IMR-90 (cell line): ENCODE results near the gene ERBB4. TPM values are rescaled to one million over a fixed set of nuclear protein-coding genes. Genes with fewer than 3 reads are reported as not detected.

Experiments used
- ATAC-seq: fragments of 200-7000 bp; cut with Tn5 transposase; 2 replicates; pipeline ENCODE4 v1.9.1; 2020; ENCODE audit warnings: low read depth, mild to moderate bottlenecking, moderate library complexity
- BruUV-seq: library from RNA; stranded (reverse); fragments of 400-500 nt; replicated peaks from 2 replicates; lab custom pipeline; 2021; lab: Mats Ljungman, UMichigan
- CTCF ChIA-PET: fragments of 300-600 bp; formaldehyde crosslinking; extraction: SDS; loops from one replicate; lab custom pipeline; 2021; ENCODE audit warnings: antibody characterized with exemption; lab: Yijun Ruan, JAX
- POLR2A ChIA-PET: fragments of 300-600 bp; sonication (Branson Sonifier 250); formaldehyde crosslinking; loops from one replicate; lab custom pipeline; 2022; ENCODE audit warnings: antibody characterized with exemption; ENCODE audit not compliant: unreplicated experiment; lab: Charles Lee
- DNase-seq: peaks from one replicate; pipeline ENCODE4 v3.0.0; 2013
- H2AFZ ChIP-seq: replicated peaks from 2 replicates; pipeline ENCODE3; 2013; ENCODE audit warnings: low read length, mild to moderate bottlenecking; ENCODE audit not compliant: poor library complexity
- H2AK5ac ChIP-seq: 2 replicates; pipeline ENCODE4 v1.6.1; 2013; ENCODE audit warnings: low read depth, low read length, inconsistent platforms
- H2AK9ac ChIP-seq: replicated peaks from 2 replicates; pipeline ENCODE3; 2013; ENCODE audit warnings: mild to moderate bottlenecking, low read depth, low read length, moderate library complexity; ENCODE audit not compliant: poor library complexity
- H2BK120ac ChIP-seq: 2 replicates; pipeline ENCODE4 v1.6.1; 2013; ENCODE audit warnings: low read depth, low read length, inconsistent platforms
- H2BK15ac ChIP-seq: 3 replicates; pipeline ENCODE4 v1.6.1; 2013; ENCODE audit warnings: low read depth, low read length, inconsistent platforms
- H2BK20ac ChIP-seq: 2 replicates; pipeline ENCODE4 v1.6.1; 2013; ENCODE audit warnings: low read depth, mild to moderate bottlenecking, inconsistent platforms, low read length, moderate library complexity
- H2BK5ac ChIP-seq: 2 replicates; pipeline ENCODE4 v1.6.1; 2013; ENCODE audit warnings: mild to moderate bottlenecking, low read depth, low read length, inconsistent platforms; ENCODE audit not compliant: poor library complexity, severe bottlenecking
- H3K14ac ChIP-seq: replicated peaks from 2 replicates; pipeline ENCODE4 v1.6.1; 2013; ENCODE audit warnings: low read depth, low read length, inconsistent platforms
- H3K18ac ChIP-seq: 2 replicates; pipeline ENCODE4 v1.6.1; 2013; ENCODE audit warnings: low read depth, low read length, control low read depth
- H3K23ac ChIP-seq: 2 replicates; pipeline ENCODE4 v1.6.1; 2013; ENCODE audit warnings: low read depth, low read length, inconsistent platforms
- H3K27ac ChIP-seq: 2 replicates; pipeline ENCODE4 v1.5.1; 2013; ENCODE audit warnings: mild to moderate bottlenecking, control low read depth, low read length; ENCODE audit not compliant: insufficient read depth
- H3K27me3 ChIP-seq: 2 replicates; pipeline ENCODE4 v1.6.1; 2013; ENCODE audit warnings: low read length; ENCODE audit not compliant: control insufficient read depth, insufficient read depth
- H3K36me3 ChIP-seq: 2 replicates; pipeline ENCODE4 v1.6.1; 2013; ENCODE audit warnings: low read length, mixed read lengths; ENCODE audit not compliant: control insufficient read depth, insufficient read depth
- H3K4ac ChIP-seq: 2 replicates; pipeline ENCODE4 v1.6.1; 2013; ENCODE audit warnings: low read depth, low read length, inconsistent platforms
- H3K4me1 ChIP-seq: 2 replicates; pipeline ENCODE4 v1.6.1; 2013; ENCODE audit warnings: low read length, mixed read lengths; ENCODE audit not compliant: control insufficient read depth, insufficient read depth
- H3K4me2 ChIP-seq: 2 replicates; pipeline ENCODE4 v1.6.1; 2013; ENCODE audit warnings: low read depth, mild to moderate bottlenecking, control low read depth, low read length, moderate library complexity
- H3K4me3 ChIP-seq: 2 replicates; pipeline ENCODE4 v1.5.1; 2013; ENCODE audit warnings: low read depth, mild to moderate bottlenecking, control low read depth, low read length, moderate library complexity; ENCODE audit not compliant: insufficient read depth
- H3K56ac ChIP-seq: 2 replicates; pipeline ENCODE4 v1.6.1; 2013; ENCODE audit warnings: low read length, inconsistent platforms; ENCODE audit not compliant: insufficient read depth; ENCODE audit errors: extremely low read depth
- H3K79me1 ChIP-seq, 2 experiments: 2 replicates each; pipeline ENCODE4 v1.6.1; 2013; ENCODE audit warnings: low read length in 2 of 2, inconsistent platforms in 1 of 2, low read depth in 1 of 2
- H3K9ac ChIP-seq: 2 replicates; pipeline ENCODE4 v1.6.1; 2013; ENCODE audit warnings: low read depth, low read length, control low read depth
- H3K9me1 ChIP-seq: 2 replicates; pipeline ENCODE4 v1.6.1; 2013; ENCODE audit warnings: low read length, inconsistent platforms; ENCODE audit not compliant: insufficient read depth
- H3K9me3 ChIP-seq: 2 replicates; pipeline ENCODE4 v1.6.1; 2013; ENCODE audit warnings: low read length; ENCODE audit not compliant: control insufficient read depth, insufficient read depth
- H4K20me1 ChIP-seq: 2 replicates; pipeline ENCODE4 v1.6.1; 2013; ENCODE audit warnings: low read length, inconsistent platforms; ENCODE audit not compliant: insufficient read depth
- H4K5ac ChIP-seq: 2 replicates; pipeline ENCODE4 v1.6.1; 2013; ENCODE audit warnings: mild to moderate bottlenecking, low read depth, low read length, control low read depth
- H4K8ac ChIP-seq, 2 experiments: 2 replicates each; pipeline ENCODE4 v1.6.1; 2013; ENCODE audit warnings: low read depth in 2 of 2, low read length in 2 of 2, control low read depth in 1 of 2, inconsistent platforms in 1 of 2
- H4K91ac ChIP-seq: 2 replicates; pipeline ENCODE4 v1.6.1; 2013; ENCODE audit warnings: low read depth, low read length, inconsistent platforms; ENCODE audit not compliant: insufficient read depth
- BHLHE40 ChIP-seq: fragments of 150-350 bp; IDR thresholded peaks from 2 replicates; pipeline ENCODE4 v1.6.1; 2016; ENCODE audit warnings: mild to moderate bottlenecking, low read depth, low read length
- CEBPB ChIP-seq: IDR thresholded peaks from 2 replicates; pipeline ENCODE4 v1.6.1; 2012; ENCODE audit warnings: low read depth, low read length, improper control_type of control experiment
- CHD1 ChIP-seq: IDR thresholded peaks from 2 replicates; pipeline ENCODE4 v1.6.1; 2012; ENCODE audit warnings: low read depth, low read length, improper control_type of control experiment
- CTCF ChIP-seq: conservative IDR thresholded peaks from 2 replicates; pipeline ENCODE4 v1.5.1; 2012; ENCODE audit warnings: mild to moderate bottlenecking, low read depth, low read length, improper control_type of control experiment
- ELK1 ChIP-seq: fragments of 150-350 bp; IDR thresholded peaks from 2 replicates; pipeline ENCODE4 v1.6.1; 2016; ENCODE audit warnings: low read depth, mild to moderate bottlenecking, low read length, moderate library complexity, borderline replicate concordance
- FOS ChIP-seq: fragments of 150-350 bp; IDR thresholded peaks from 2 replicates; pipeline ENCODE4 v1.6.1; 2016; ENCODE audit warnings: low read depth, low read length
- MAFK ChIP-seq: IDR thresholded peaks from 2 replicates; pipeline ENCODE4 v1.6.1; 2012; ENCODE audit warnings: low read depth, low read length, improper control_type of control experiment
- MAZ ChIP-seq: IDR thresholded peaks from 2 replicates; pipeline ENCODE4 v1.6.1; 2012; ENCODE audit warnings: low read depth, mild to moderate bottlenecking, low read length, improper control_type of control experiment, moderate library complexity, borderline replicate concordance
- MXI1 ChIP-seq: IDR thresholded peaks from 2 replicates; pipeline ENCODE4 v1.6.1; 2012; ENCODE audit warnings: low read depth, mild to moderate bottlenecking, low read length, moderate library complexity, borderline replicate concordance
- NFE2L2 ChIP-seq: fragments of 150-350 bp; IDR thresholded peaks from 2 replicates; pipeline ENCODE4 v1.6.1; 2016; ENCODE audit warnings: low read depth, mild to moderate bottlenecking, low read length
- POLR2A ChIP-seq: IDR thresholded peaks from 2 replicates; pipeline ENCODE4 v1.6.1; 2012; ENCODE audit warnings: mild to moderate bottlenecking, low read depth, low read length
- RAD21 ChIP-seq: IDR thresholded peaks from 2 replicates; pipeline ENCODE4 v1.6.1; 2012; ENCODE audit warnings: low read length, improper control_type of control experiment
- RCOR1 ChIP-seq: IDR thresholded peaks from 2 replicates; pipeline ENCODE4 v1.6.1; 2012; ENCODE audit warnings: mild to moderate bottlenecking, low read length, improper control_type of control experiment; ENCODE audit not compliant: insufficient replicate concordance
- RFX5 ChIP-seq: IDR thresholded peaks from 2 replicates; pipeline ENCODE4 v1.8.0; 2012; ENCODE audit warnings: low read depth, mild to moderate bottlenecking, low read length, moderate library complexity
- SMC3 ChIP-seq: fragments of 150-350 bp; IDR thresholded peaks from 2 replicates; pipeline ENCODE4 v1.6.1; 2016; ENCODE audit warnings: low read depth, mild to moderate bottlenecking, antibody characterized with exemption, low read length, moderate library complexity
- USF2 ChIP-seq: fragments of 150-350 bp; IDR thresholded peaks from 2 replicates; pipeline ENCODE4 v1.6.1; 2017; ENCODE audit warnings: mild to moderate bottlenecking, antibody characterized with exemption, low read length, low read depth
- WGBS, 2 experiments: methylation state at CpG; one replicate each; pipeline versions ENCODE4 v1.1.5 to v1.1.7; 2013; ENCODE audit warnings: missing lambda C conversion rate in 2 of 2; ENCODE audit not compliant: insufficient read length in 1 of 2; ENCODE audit errors: extremely low coverage in 2 of 2; 5-methylcytosine and 5-hydroxymethylcytosine counted together
- dilution Hi-C: fragments of 300-500 bp; cut with HindIII; formaldehyde crosslinking; loops from one replicate; pipeline ENCODE4 v1.14.3; 2018; ENCODE audit warnings: low sequenced_read_pairs; ENCODE audit not compliant: unreplicated experiment
- in situ Hi-C: fragments of 300-500 bp; cut with MboI; formaldehyde crosslinking; loops from 3 replicates; pipeline ENCODE4 v1.14.3; 2019; ENCODE audit warnings: low sequenced_read_pairs, inconsistent platforms, mixed read lengths
- intact Hi-C: fragments of 100-400 bp; cut with micrococcal nuclease; formaldehyde crosslinking; loops from 2 replicates; pipeline ENCODE4 v1.10.0; 2022
- polyA plus RNA-seq, 3 experiments: library from polyadenylated mRNA; depleted of rRNA; stranded (reverse); fragments of >200 nt; gene quantifications; 2 replicates each; pipeline ENCODE4 v1.2.3, GENCODE V29; 2012; ENCODE audit warnings: low replicate concordance in 1 of 3
- total RNA-seq: library from RNA; depleted of rRNA; stranded (reverse); fragments of >200 nt; gene quantifications from 2 replicates; pipeline ENCODE4 v1.2.3, GENCODE V29; 2012

Gene ERBB4
- total and polyA plus RNA-seq, 2 of the 4 experiments (the other 2 are of a cell fraction), result not detected

GRCh38 chr2:211416373-211416772, 1122.2 kb downstream of the ERBB4 start:
- Histone ChIP-seq H4K91ac (no peak overlapping the region), H3K9me3 (0 out of 2 replicates have a peak, but pooled peaks cover 5% of the 10 kb centered on the region), H3K9me1 (no peaks in the 10 kb centered on the region), H2AFZ (no peak overlapping the region), H3K4me3 (no peak overlapping the region), H4K5ac (no peak overlapping the region), H3K27me3 (no peaks in the 10 kb centered on the region), H4K8ac (no peak overlapping the region), H3K9ac (no peak overlapping the region), H3K4me1 (no peaks in the 10 kb centered on the region), H2BK20ac (no peak overlapping the region), H3K14ac (no peak overlapping the region), H2BK120ac (no peak overlapping the region), H2AK9ac (no peak overlapping the region), H3K27ac (no peak overlapping the region), H3K36me3 (no peaks in the 10 kb centered on the region), H3K4ac (no peak overlapping the region), H3K18ac (no peak overlapping the region), H3K79me1 (no peaks in the 10 kb centered on the region), H3K56ac (no peak overlapping the region), H2BK15ac (no peak overlapping the region), H4K20me1 (no peaks in the 10 kb centered on the region), H3K23ac (no peak overlapping the region), H2AK5ac (no peak overlapping the region), H3K4me2 (no peak overlapping the region), H2BK5ac (no peak overlapping the region)
- BruUV-seq, result no TSS peak
- dilution Hi-C loops (no loop called here), in situ Hi-C loops (no loop called here), intact Hi-C loops (no loop called here)
- TF ChIP-seq ELK1 (no peak), CEBPB (no peak), POLR2A (no peak), USF2 (no peak), MAZ (no peak), RCOR1 (no peak), RAD21 (no peak), CHD1 (no peak), FOS (no peak), SMC3 (no peak), NFE2L2 (no peak), MAFK (no peak), MXI1 (no peak), BHLHE40 (no peak), RFX5 (no peak), CTCF (no peak)
- POLR2A ChIA-PET, result no interaction called here
- WGBS, 2 experiments, result no CpG with 5 or more reads among the region's 2 CpGs
- ATAC-seq (no peak), DNase-seq (no peak)
- CTCF ChIA-PET, result no interaction called here
